Stomach (tissue), 4 donors: ENCODE results near the gene KRT6B.
"Not testable (repeated sequence)": the region's sequence is repeated elsewhere in the genome, so short reads cannot be mapped to it uniquely, and the experiment has no call there.

Experiments
- CTCF ChIP-seq, 7 experiments: fragments of 450-650 bp in 4 of 7; fragments of 200-600 bp in 3 of 7; sonication (generic) in 3 of 7; IDR thresholded peaks; one replicate each; pipeline ENCODE4 v1.5.1; 2016 to 2019; ENCODE audit warnings: antibody characterized with exemption in 7 of 7, control low read depth in 2 of 7, mild to moderate bottlenecking in 1 of 7
- EP300 ChIP-seq: sonication (generic); formaldehyde crosslinking; IDR thresholded peaks from one replicate; pipeline ENCODE4 v1.6.1; 2017; ENCODE audit warnings: antibody characterized with exemption

- TF ChIP-seq CTCF (IDR thresholded peaks at IDR 0.05); EP300: not testable (repeated sequence)
Measured at GRCh38 chr12:52500574-52500973, 48.6 kb upstream of the KRT6B start.
